ENCODE data around the gene PAN3.

DNA sequence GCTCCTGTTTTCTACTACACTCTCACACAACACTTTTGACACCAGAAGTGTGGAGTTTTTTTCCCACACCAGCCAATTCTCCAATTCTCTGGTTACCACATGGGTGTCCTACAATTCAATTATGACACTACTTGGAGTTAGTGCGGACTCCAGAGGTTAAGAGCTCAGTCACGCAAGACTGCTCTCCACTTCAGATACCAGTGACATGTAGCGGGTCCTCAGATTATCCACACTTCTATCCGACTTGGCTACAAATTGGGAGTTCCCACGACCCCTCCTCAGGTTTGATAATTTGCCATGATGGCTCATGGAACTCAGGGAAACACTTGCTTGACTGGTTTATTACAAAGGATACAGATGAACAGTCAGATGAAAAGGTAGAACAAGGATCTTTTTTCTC, 32.9 kb downstream of the PAN3 start:
- TF ChIP-seq, protein P1, sequence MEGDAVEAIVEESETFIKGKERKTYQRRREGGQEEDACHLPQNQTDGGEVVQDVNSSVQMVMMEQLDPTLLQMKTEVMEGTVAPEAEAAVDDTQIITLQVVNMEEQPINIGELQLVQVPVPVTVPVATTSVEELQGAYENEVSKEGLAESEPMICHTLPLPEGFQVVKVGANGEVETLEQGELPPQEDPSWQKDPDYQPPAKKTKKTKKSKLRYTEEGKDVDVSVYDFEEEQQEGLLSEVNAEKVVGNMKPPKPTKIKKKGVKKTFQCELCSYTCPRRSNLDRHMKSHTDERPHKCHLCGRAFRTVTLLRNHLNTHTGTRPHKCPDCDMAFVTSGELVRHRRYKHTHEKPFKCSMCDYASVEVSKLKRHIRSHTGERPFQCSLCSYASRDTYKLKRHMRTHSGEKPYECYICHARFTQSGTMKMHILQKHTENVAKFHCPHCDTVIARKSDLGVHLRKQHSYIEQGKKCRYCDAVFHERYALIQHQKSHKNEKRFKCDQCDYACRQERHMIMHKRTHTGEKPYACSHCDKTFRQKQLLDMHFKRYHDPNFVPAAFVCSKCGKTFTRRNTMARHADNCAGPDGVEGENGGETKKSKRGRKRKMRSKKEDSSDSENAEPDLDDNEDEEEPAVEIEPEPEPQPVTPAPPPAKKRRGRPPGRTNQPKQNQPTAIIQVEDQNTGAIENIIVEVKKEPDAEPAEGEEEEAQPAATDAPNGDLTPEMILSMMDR (IDR thresholded peaks at IDR 0.05): no peak
- no peak for TF ChIP-seq EZH2 (IDR thresholded peaks at IDR 0.05)
- TF ChIP-seq EZH2phosphoT487 (IDR thresholded peaks at IDR 0.05): no peak

Data from neural progenitor cell (in vitro differentiated cells).